Brain microvascular endothelial cell (primary cell): Measurements from ENCODE around the gene PCDHA10.
A peak's percentile ranks its signal among the peaks of the same experiment; 100 is the strongest.
"Not testable (repeated sequence)": the region's sequence is repeated elsewhere in the genome, so short reads cannot be mapped to it uniquely, and the experiment has no call there.

ENCODE experiments used
- DNase-seq: peaks from one replicate; pipeline ENCODE4 v3.0.0-alpha.2; 2020
- H3K27ac ChIP-seq: fragments of 250-450 bp; sonication (Bioruptor Pico); 2 replicates; pipeline ENCODE4 v1.5.1; 2020; ENCODE audit warnings: mild to moderate bottlenecking, moderate library complexity
- H3K27me3 ChIP-seq: fragments of 250-450 bp; sonication (Bioruptor Pico); replicated peaks from 2 replicates; pipeline ENCODE4 v1.5.1; 2020; ENCODE audit warnings: mild to moderate bottlenecking
- H3K36me3 ChIP-seq: fragments of 250-450 bp; sonication (Bioruptor Pico); replicated peaks from 2 replicates; pipeline ENCODE4 v1.5.1; 2020; ENCODE audit warnings: mild to moderate bottlenecking
- H3K4me3 ChIP-seq: 2 replicates; pipeline ENCODE4 v1.5.1; 2011; ENCODE audit warnings: low read depth, mild to moderate bottlenecking, control low read depth, low read length, moderate library complexity
- in situ Hi-C: cut with HindIII; loops from 2 replicates; pipeline ENCODE4 v1.10.0; 2017; ENCODE audit warnings: low sequenced_read_pairs, low pct_ligation_motif_present
- TF ChIP-seq, protein P1 (sequence below): IDR thresholded peaks from 2 replicates; pipeline ENCODE4 v1.5.1; 2011; ENCODE audit warnings: low read depth, mild to moderate bottlenecking, moderate library complexity, low read length, control low read depth, inconsistent platforms; ENCODE audit errors: missing control alignments

PCDHA10 gene, protein sequence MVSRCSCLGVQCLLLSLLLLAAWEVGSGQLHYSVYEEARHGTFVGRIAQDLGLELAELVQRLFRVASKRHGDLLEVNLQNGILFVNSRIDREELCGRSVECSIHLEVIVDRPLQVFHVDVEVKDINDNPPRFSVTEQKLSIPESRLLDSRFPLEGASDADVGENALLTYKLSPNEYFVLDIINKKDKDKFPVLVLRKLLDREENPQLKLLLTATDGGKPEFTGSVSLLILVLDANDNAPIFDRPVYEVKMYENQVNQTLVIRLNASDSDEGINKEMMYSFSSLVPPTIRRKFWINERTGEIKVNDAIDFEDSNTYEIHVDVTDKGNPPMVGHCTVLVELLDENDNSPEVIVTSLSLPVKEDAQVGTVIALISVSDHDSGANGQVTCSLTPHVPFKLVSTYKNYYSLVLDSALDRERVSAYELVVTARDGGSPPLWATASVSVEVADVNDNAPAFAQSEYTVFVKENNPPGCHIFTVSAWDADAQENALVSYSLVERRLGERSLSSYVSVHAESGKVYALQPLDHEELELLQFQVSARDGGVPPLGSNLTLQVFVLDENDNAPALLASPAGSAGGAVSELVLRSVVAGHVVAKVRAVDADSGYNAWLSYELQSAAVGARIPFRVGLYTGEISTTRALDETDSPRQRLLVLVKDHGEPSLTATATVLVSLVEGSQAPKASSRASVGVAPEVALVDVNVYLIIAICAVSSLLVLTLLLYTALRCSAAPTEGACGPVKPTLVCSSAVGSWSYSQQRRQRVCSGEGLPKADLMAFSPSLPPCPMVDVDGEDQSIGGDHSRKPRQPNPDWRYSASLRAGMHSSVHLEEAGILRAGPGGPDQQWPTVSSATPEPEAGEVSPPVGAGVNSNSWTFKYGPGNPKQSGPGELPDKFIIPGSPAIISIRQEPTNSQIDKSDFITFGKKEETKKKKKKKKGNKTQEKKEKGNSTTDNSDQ

DNA sequence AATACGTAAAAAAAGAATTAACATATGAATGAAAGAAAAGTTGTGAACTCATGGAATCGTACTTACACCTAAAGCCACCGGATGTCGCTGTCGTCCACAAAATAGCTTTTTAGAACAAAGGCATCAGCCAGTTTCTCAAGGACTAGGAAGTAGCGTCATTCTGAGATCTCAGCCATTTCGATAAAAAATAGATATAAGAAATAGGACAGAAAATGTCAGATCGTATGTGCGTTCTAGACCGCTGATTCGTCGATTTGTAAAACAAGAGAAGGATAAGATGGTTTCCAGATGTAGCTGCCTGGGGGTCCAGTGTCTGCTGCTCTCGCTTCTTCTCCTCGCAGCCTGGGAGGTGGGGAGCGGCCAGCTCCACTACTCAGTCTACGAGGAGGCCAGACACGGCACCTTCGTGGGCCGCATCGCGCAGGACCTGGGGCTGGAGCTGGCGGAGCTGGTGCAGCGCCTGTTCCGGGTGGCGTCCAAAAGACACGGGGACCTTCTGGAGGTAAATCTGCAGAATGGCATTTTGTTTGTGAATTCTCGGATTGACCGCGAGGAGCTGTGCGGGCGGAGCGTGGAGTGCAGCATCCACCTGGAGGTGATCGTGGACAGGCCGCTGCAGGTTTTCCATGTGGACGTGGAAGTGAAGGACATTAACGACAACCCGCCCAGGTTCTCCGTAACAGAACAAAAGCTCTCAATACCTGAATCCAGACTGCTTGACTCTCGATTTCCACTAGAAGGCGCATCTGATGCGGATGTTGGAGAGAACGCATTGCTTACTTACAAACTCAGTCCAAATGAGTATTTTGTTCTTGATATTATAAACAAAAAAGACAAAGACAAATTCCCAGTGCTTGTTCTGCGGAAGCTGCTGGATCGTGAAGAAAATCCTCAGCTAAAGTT is at the start of gene PCDHA10:
Gene PCDHA10 (plus strand): TSS at position 126 of the 903 bp plus-strand sequence. CDS start 152 bp downstream, at position 278.
- TF ChIP-seq, protein P1, sequence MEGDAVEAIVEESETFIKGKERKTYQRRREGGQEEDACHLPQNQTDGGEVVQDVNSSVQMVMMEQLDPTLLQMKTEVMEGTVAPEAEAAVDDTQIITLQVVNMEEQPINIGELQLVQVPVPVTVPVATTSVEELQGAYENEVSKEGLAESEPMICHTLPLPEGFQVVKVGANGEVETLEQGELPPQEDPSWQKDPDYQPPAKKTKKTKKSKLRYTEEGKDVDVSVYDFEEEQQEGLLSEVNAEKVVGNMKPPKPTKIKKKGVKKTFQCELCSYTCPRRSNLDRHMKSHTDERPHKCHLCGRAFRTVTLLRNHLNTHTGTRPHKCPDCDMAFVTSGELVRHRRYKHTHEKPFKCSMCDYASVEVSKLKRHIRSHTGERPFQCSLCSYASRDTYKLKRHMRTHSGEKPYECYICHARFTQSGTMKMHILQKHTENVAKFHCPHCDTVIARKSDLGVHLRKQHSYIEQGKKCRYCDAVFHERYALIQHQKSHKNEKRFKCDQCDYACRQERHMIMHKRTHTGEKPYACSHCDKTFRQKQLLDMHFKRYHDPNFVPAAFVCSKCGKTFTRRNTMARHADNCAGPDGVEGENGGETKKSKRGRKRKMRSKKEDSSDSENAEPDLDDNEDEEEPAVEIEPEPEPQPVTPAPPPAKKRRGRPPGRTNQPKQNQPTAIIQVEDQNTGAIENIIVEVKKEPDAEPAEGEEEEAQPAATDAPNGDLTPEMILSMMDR, result no peak
- no peak for DNase-seq
- Histone ChIP-seq H3K27me3 (no peaks in the 10 kb centered on the region), H3K36me3 (no peaks in the 10 kb centered on the region), H3K4me3 (no peak within 1 kb of the TSS), H3K27ac (no peak within 1 kb of the TSS)
- in situ Hi-C loops, result no loop called here

DNA sequence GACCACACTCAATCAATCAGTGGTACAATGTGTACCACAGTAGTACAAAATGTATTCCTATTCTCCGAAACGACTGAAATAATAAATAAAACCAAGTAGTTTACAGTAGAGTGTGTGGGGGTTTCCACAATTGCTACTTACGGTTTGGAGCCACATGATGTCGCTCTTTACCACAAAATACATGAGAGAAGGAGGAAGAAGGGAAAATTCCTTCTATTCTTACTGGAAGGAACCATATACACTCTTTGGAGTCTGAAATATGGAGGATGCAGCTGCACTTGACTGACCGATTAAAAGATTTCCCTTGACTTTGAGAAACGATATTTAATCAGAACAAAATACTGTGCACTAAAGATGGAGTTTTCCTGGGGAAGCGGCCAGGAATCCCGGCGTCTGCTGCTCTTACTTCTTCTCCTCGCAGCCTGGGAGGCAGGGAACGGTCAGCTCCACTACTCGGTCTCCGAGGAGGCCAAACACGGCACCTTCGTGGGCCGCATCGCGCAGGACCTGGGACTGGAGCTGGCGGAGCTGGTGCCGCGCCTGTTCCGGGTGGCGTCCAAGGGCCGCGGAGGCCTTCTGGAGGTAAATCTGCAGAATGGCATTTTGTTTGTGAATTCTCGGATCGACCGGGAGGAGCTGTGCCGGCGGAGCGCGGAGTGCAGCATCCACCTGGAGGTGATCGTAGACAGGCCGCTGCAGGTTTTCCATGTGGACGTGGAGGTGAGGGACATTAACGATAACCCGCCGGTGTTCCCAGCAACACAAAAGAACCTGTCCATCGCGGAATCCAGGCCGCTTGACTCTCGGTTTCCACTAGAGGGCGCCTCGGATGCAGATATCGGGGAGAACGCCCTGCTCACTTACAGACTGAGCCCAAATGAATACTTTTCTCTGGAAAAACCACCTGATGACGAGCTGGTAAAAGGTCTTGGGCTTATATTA is 48.6 kb upstream of the PCDHA10 start, which contains the start of gene PCDHA4:
Gene PCDHA4 (plus strand): TSS at position 235 of the 942 bp plus-strand sequence.
- Histone ChIP-seq H3K27ac (no peak within 1 kb of the TSS), H3K36me3 (no peaks in the 10 kb centered on the region), H3K4me3 (peak within 1 kb of the TSS; percentile 5), H3K27me3 (no peaks in the 10 kb centered on the region)
- TF ChIP-seq, protein P1, result peak; percentile 51
- no peak for DNase-seq
- in situ Hi-C loops, result no loop called here

DNA sequence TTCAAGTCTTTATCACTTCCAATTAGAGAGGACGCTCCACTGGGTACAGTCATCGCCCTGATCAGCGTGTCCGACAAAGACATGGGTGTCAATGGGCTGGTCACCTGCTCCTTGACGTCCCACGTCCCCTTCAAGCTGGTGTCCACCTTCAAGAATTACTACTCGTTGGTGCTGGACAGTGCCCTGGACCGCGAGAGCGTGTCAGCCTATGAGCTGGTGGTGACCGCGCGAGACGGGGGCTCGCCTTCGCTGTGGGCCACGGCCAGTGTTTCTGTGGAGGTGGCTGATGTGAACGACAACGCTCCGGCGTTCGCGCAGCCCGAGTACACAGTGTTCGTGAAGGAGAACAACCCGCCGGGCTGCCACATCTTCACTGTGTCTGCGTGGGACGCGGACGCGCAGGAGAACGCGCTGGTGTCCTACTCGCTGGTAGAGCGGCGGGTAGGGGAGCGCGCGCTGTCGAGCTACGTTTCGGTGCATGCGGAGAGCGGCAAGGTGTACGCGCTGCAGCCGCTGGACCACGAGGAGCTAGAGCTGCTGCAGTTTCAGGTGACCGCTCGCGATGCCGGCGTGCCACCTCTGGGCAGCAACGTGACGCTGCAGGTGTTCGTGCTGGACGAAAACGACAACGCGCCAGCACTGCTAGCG is 47.3 kb upstream of the PCDHA10 start:
- H3K36me3 ChIP-seq, H3K27ac ChIP-seq, in situ Hi-C loops, DNase-seq, H3K4me3 ChIP-seq, H3K27me3 ChIP-seq: not testable (repeated sequence)

DNA sequence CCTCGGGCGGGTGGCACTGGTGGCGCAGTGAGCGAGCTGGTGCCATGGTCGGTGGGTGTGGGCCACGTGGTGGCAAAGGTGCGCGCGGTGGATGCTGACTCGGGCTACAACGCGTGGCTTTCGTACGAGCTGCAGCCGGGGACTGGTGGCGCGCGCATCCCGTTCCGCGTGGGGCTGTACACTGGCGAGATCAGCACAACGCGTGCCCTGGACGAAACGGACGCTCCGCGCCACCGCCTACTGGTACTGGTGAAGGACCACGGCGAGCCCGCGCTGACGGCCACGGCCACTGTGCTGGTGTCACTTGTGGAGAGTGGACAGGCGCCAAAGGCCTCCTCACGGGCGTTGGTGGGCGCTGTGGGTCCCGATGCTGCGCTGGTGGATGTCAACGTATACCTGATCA is 46.8 kb upstream of the PCDHA10 start:
- DNase-seq, result no peak
- Histone ChIP-seq H3K27ac (no peak overlapping the region), H3K4me3 (no peak overlapping the region), H3K27me3 (no peaks in the 10 kb centered on the region), H3K36me3 (no peaks in the 10 kb centered on the region)
- in situ Hi-C loops, result no loop called here
- TF ChIP-seq, protein P1, result no peak
